H1 (cell line): ENCODE data around the gene ATPAF1. TPM values are rescaled to one million over a fixed set of nuclear protein-coding genes. Genes with fewer than 3 reads are reported as not detected.

Source experiments
- RFX5 ChIP-seq: IDR thresholded peaks from 2 replicates; pipeline ENCODE4 v1.6.1; 2011; ENCODE audit warnings: low read depth, low read length, improper control_type of control experiment, borderline replicate concordance
- polyA plus RNA-seq, 7 experiments: library from polyadenylated mRNA; depleted of rRNA in 3 of 7; stranded (reverse) in 5 of 7; unstranded in 2 of 7; fragments of >200 nt in 5 of 7; fragments of 200-250 nt in 2 of 7; gene quantifications; 1 replicate in 5 of 7; 2 replicates in 1 of 7; 4 replicates in 1 of 7; pipeline versions ENCODE4 v1.2.1 to v1.2.3, GENCODE V29; 2011 to 2013; ENCODE audit warnings: missing spikeins in 2 of 7, mixed read lengths in 2 of 7
- total RNA-seq: library from RNA; stranded (reverse); fragmentation: NEBNext Ultra II Directional; extraction: Animal tissue kit (Norgen Biotek cat#: 25700); gene quantifications from 2 replicates; pipeline ENCODE4 v1.2.1, GENCODE V29; 2021

ATPAF1 gene
- total and polyA plus RNA-seq, 2 of the 8 experiments (the other 6 are each of a cell fraction or from before 2014, with no cell fraction given): 46.7 to 55.9 TPM

DNA sequence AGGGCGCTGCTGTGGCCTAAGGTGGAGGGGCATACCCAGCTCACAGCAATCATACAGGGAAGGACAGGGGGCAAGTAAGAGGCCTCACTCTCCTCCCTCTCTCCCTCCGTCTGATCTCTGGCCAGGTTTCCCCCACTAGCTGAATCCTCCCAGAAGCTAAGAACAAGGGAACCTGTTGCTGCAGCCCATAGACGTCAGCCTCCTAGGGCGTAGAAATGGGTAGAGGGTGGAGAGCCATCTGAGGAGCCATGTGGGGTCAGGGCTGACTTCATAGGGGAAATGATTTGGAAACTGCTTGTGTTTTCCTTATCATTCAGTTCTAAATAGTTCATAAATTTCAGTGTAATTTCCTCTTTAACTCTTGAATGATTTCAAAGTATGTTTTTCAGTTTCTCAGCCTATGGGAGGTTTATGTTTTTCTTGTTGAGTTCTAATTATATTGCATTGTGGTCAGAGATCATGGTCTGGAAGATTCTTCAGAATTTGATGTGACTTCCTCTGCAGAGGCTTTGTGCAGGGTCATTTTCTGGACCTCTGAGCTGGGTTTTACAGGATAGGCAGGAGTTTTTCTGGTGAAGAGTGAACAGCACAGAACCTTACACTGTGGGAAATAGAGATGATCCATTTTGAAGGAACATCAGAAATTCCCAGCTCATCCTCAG is 49.3 kb downstream of the ATPAF1 start (continued):
- TF ChIP-seq RFX5: no peak
